Pulmonary artery endothelial cell (primary cell): ENCODE measurements around the gene ACOX2. TPM values are rescaled to one million over a fixed set of nuclear protein-coding genes. Genes with fewer than 3 reads are reported as not detected.

Source experiments
- DNase-seq: peaks from one replicate; pipeline ENCODE4 v3.0.0-alpha.2; 2011; ENCODE audit warnings: low read depth, low spot score
- total RNA-seq: library from RNA; depleted of rRNA; stranded (reverse); fragments of >200 nt; gene quantifications from 2 replicates; pipeline ENCODE4 v1.2.3, GENCODE V29; 2014

ACOX2 gene
- total RNA-seq = 1.3 and 1.8 TPM in 2 replicates

DNA sequence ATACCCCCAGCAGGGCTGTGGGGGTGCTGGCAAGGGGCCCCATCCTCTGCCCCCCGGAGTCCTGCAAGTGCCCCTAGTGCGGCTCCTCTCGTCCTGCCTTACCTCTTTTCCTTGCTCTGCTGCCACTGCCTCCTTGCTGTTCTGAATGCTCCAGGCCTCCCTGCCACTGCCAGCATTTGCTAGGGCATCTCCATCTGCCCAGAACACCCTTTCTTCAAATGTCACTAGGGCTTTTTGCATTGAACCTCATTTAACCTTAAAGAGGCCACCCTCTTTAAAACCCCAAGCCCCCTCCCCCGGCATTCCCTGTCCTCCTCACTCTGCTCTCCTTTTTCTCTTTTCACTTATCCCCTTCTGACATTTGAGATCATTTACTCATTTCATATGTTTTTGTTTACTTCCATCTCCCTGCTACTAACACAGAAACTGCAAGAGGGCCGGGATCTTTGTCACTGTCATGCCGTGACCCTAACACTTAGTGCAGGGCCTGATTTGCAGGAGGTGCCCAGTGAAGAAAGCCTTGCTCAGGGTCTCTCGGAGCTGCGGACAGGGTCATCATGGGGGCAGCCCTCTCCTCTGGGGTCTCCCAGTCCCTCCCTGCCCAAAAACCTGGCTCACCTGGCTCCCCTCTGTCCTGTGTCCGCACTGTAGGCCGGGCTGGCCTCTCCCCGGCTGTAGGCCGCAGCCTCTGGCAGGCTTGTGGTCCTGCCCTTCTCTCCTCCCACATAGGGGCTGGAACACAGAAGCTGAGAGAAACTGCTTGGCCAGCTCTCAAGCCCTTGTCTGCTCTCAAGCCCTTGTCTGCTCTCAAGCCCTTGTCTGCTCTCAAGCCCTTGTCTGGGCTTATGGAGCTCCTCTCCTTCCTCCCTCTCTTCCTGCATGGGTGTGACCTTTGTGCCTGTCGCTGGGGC lies at the start of gene ACOX2:
Gene ACOX2, minus strand, starts transcription at position 690 of the 911 bp plus-strand sequence. CDS start 2,084 bp downstream, outside the sequence.
- no peak for DNase-seq

DNA sequence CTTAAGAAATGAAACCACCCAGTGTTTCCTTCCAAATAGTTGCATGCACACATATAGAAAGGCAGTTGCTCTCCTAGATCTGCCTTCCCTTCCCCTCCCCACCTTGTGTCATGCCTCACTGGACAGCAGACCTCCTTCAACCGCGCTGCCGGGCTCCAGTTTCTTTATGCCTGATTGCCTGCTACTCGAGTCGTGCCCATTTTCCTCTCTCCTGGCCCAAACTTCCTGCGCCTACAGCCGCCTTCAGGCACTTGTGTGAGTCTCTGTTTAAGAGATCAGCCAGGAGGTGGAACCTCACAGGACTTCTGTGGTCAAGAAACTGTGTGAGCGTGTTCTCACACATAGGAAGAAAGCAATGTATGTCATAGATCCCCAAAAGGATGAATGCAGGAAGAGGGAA lies 49.0 kb upstream of the ACOX2 start:
- no peak for DNase-seq

DNA sequence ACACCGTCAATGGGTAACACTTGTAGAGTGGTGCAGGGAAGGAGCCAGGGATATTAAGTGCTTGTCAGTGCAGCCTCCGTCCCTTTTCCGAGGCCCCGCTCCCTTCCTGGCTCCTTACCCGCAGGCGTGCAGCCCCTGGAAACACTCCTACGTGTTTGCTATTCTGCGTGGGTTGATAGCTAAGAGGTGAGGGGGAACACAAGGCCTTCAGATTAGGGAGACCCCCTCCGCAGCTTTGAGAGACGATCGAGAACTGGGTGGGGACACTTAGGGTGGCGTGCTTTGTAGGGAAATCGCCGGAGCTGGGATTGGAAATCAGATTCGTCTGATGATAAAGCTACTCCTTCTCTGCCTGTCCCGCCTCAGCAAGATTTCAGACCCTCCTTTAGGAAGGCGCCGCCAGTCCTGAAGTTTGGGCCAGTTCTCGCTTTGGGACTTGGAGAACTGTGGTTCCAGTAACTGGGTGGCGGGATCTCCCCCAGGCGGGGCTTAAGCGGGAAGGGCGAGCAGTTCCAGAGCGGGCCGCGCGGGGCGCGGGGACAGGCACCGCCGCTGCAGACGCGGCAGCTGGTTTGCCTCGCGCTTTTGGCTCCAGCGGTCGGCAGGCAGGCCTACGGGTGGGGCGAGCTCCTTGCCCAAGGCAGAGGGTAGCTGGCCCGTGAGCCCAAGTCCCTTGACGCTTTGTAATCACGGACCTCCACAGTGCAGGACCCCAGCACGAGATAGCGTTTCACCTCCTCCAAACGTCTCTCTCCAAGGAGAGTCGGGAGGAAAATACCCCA lies 48.2 kb upstream of the ACOX2 start:
- DNase-seq = no peak

DNA sequence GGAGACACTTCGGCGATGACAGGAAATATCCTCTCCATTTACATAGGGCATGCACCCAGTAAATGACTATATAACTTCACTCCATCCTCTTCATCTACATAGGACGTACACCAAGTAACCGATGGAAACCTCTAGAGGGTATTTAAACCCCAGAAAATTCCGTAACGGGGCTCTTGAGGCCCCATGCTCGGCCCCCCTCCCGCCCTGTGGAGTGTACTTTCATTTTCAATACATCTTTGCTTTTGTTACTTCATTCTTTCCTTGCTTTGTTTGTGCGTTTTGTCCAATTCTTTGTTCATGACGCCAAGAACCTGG lies 47.7 kb upstream of the ACOX2 start:
- DNase-seq = no peak

DNA sequence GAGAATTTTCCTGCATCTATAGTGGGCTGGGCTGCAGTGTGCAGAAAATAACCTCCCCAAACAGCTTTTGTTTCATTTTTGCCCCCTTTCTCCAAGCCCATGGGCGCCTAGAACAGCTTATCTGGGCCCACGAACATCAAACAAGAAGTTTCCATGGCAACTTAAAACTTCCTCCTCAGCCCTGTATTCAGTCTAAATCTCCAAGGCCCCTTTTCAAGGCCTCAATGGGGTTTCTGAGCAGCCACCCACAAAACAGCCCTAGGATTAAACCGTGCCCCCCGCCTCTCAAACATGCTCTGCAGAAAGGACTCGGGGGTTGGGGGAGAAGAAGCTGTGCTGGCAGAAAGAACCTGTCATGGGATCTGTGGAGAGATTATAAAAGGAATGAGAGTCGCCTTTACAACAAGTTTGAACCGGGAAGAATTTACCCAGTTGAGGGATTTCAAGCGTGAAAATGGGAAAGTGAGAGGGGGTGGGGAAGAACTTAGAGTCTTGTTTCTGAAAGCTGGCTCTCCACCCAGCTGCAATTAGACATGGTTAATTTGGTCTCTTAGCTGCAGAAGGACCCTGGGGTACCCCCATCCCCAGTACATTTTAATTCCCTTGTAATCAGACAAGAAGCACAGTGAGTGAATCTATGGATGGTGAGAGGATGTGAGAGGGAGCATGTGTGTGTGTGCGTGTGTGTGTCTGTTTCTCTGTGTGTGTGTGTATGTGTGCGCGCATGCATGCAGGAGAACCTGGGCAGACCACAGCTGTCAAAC lies 44.5 kb upstream of the ACOX2 start:
- DNase-seq = no peak

DNA sequence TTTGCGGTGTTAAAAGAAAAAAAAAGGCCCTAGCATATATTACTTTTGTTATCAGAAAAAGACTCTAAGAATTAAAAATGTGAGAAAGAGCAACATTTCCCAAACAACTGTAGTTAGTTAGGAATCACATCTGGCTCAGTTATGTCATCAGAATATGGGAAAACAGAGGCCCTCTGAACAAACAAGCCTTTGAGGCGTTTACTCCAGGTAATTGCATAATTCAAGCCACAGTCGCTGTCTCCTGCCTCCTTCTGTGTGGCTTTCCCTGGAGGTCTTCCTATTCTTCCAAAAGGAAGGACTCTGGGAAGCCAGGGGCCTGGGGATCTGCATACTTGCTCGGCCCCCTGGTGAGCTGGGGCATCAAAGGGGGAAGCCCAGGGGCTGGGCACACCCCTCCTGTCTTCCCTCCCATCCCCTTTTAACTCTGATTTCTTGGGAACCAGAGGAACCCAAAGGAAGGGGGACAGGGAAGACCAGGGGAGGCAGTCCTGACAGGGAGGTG lies 43.9 kb upstream of the ACOX2 start:
- DNase-seq = no peak

DNA sequence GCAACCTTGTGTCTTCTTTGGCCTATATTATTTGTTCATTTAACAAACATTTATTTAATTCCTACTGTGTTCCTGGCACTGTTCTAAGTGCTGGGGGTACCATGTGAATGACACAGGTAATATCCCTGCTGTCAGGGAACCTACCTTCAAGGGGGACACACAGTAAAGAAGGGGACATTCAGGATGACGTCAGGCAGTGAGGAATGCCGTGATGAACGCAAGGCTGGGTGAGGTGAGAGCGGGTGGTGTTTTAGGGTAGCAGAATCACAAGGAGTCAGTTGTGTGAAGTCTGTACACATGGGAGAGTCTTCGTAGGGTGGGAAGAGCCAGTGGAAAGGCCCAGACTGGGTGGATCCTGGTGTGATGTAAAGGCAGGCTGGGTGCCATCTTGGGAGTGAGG lies 41.9 kb upstream of the ACOX2 start:
- no peak for DNase-seq

DNA sequence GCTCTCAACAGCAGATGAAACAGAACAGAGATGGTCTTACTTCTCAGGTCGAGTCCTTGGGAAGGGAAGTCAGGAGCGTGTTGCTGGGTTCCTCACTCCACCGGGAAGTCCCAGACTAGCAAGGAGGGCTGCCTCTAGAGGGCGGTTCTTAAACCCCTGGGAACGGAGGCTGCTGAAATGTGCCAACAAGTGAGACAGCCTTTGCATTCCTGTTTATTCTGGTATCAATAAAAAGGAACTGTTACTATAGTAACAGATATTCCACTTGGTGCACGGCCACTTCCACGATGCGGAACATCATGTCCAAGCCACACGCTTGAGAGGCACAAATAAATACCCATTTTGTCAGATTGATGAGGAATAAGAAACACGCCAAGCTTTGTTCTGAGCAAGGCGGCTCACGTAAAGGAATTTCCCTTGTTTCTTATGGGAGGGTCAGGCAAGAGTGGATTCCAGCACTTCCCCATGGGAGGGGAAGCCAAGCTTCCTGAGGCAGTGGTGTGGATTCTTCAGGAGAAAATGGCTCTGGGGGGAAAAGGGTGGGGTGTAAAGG lies 40.4 kb upstream of the ACOX2 start, which contains the start of gene FAM107A:
Gene FAM107A, minus strand, starts transcription at position 123 of the 553 bp plus-strand sequence. CDS start 7,531 bp downstream, outside the sequence.
- DNase-seq = peak; percentile 77

DNA sequence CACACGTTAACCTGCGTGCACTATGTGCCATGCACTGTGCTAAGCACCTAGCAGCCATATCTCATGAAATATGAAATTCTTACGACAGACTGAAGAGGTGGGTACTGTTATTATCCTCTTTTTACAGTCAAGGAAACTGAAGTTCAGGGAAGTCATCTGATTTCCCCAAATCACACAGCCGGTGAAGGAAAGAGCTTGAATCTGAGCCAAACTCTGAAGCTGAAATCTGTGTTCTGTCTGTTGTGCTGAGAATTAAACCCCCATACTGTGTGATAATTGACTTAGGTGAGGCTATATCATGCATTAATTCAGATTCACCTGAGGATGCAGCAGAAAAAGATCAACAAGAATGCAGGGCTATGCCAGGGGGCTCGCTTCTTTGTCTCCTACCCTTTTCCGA lies 39.7 kb upstream of the ACOX2 start:
- DNase-seq = no peak

DNA sequence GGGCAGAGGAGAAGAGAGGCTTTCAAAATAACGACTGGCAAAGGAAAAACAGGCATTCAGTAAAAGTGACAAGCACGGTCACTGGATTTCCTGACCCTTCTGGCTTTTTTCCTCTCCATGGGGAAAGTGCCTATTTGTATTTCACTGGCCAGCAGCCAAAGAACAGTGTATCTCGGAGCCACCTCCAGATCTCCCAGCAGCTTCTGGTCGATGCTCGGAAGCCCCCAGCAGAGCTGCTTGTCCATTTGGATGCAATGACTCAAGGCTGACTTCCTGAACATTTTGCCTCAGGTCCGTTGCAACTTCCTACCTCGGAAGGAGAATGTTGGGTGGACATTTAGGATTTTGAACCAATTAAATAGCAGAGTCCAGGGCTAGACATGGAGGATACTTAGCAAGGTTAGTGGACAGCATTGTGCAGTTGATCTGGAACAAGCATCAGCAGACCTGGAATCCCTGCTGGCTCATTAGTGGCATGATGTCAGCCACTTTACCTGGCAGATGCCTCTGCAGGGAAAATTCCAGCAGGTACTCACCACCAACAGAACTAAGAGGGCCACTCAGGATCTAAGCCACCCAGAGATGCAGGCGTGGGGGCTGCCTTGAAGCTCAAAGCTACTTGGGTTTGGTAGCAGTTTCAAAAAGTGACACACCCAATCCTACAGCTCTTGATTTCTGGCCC lies 39.1 kb upstream of the ACOX2 start:
- DNase-seq = no peak

DNA sequence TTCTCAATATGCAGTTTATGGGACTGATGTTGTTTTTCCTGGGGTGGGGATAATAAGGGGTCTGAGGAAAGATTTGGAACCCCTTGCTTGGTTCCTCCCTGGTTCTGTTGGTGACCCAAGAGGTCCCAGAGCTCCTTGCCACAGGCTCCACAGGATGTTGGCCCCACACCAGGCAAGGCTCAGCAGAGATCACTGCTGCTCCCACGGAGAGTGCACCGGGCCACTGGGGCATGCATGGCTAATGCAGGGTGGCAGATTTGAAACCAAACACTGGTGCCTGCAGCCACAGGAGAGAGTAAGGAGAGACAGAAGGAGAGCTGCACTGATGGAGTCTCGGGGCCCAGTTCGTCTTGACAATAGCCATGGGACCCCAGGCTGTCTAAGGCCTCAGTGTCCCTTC lies 37.7 kb upstream of the ACOX2 start:
- no peak for DNase-seq

DNA sequence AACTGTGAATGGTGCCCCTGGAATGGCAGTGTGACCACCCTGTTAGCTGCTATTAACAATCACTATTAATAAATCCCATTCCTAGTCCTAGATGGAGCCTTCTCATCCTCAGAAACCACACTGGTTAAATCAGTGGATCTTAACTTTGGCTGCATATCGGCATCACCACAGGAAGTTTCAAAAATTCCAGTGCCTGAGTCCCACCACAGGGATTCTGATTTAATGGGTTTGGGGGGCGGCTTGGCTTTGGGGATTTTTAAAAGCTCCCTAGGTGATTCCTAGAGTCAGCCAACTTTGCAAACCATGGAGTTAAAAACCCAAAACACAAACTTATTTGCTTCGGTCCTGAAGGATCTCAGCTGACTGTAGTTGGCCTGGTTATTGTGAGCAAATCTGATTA lies 37.1 kb upstream of the ACOX2 start:
- no peak for DNase-seq

DNA sequence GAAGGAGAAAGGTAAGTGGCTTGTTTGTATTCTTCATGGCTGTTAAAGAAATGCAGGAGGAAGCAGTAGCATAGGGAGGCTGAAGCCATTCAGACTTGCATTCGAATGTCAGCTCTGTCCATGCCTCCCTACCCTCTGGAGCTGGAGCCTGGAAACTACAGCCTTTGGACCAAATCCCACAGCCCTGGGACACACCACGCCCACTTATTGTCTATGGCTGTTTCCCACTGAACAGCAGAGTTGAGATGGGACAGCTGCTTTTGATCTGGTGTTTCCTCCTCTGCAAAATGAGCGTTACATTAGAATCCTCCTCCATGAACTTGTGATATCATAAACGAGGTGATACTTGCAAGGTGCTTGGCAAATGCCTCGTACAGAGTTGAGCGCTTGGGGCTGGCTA lies 36.6 kb upstream of the ACOX2 start:
- DNase-seq = no peak

DNA sequence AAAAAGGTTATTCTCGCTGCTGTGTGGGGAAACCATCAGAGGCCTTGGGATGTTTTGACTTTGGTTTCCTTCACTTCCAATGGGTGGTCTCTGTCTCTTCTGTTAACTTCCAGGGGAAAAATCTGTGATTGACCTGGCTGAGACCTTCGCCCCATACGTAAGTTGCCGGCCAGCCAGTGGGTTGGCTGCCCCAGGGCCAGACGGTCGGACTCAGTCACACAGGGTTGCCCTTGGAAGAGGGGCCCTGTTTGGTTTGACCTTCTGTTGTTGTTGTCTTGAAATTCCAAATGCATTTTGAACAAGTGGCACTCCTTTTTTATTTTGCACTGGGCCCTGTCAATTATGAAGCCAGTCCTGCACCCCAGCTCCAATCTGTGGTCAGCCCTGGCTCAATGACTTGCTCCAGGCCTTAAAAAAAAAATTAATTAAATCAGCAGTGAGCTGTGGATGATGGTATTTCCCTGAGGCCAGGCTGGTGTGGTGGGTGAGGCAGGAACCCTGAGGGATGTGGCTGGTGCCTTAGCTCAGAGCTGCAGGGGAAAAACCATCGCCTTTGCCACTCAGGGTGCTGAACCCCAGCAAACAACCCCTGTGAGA lies 35.7 kb upstream of the ACOX2 start:
- DNase-seq = no peak

DNA sequence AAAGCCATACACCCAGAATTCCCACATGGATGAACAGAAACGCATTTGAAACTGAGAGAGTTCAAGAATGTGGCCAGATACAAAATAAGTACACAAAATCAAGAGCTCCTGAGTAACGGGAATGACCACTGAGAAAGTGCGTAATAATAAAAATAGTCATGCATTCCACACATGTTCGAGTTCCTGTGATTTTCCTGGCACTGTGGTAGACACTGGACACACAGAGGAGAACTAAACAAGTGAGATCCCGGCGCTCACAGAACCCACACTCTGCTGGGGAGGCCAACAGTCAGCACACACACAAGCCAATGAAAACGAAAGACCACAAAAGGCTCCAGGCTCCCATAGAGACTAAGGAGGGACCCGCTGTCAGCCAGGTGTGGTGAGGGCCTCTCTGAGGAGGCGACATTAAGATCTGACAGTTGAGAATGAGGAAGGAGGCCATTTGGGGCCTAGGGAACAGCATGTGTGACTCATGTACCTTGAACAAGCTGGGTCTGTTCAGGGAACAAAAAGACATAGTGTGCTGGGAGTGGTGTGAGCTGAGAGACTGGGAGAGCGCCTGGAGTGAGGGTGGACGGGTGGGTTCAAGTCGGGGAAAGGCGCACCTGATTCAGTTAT lies 35.1 kb upstream of the ACOX2 start:
- no peak for DNase-seq

DNA sequence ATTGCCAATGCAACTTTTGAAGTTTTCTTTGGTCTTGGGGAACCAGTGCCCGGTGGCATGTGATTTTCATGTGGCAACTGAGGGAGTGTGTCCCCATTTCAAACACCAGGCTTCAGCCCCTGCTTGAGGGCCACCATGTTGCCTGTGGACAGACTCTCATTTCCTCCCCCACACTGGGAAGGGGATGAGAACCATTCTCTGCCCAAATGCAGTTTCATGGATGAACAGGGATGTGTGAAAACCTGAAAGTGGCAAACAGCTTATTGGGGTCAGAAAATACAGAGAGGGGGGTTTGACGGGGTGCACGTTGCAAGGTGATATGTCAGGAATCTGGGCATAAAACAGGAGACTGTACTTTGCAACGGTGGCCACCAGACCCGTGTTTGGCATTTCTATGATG lies 33.9 kb upstream of the ACOX2 start:
- DNase-seq = no peak

DNA sequence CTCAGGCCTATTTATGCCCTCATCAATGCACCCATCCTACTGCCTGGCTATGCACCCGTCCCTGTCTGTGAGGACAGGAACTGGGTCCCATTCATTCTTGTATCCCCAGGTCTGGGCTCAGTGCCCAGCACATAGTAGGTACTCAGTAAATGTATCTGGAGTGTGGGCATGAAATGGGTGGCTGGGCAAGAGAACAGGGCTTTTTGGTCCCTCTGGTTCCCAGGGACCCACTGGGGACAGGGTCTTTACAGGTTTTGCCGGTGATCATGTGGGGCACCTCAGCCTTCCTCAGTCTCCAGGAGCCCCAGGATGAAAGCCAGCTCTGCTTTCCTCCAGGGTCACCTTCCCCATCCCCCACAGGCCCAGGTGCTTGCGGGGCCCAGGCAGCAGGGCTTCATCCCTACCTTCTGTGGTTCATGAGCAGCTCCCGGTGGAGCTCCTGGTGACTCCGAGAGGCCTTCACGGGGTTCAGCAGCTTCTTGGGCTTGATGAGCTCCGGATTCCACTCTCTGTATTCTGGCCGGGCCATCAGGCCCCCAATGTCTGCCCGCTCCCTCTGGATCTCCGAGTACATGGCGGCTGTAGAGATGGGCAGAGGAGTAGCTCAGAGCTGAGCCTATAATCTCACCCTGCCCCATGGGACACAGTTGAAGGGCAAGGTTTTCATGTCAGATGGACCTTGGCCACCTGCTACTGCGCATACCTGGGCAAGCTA lies 32.5 kb upstream of the ACOX2 start:
- DNase-seq = no peak

DNA sequence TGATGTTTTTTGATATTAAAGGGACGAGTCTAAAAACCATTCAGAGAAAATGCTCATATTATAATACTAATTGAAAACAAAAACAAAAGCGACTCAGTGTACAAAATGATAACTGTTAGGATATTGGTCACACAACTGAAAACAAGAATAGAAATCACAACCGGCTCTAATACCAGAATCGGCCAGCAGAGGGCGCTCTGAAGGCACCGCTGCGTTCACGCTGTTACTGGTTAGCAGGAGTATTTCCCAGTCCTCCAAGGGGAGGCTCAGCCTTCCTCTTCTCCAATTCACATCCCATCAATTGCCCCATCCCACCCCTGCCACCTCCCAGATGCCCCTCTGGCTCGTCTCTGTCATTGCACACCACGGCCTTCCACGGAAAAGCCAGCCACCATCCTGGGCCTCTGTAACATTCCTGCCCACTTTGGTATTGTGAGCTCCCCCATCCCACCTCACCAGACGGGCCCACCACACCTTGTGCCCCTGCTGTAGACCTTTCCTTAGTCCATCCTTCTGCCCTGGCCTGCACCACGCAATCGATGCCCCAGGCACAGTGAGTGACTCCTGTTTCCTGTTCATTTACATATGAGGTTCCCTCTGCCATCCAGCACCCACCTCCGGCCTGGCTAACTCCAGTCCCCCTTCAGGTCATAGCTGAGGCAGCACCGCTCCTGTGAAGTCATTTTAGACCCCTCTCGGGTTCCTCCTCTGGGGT lies 31.7 kb upstream of the ACOX2 start:
- DNase-seq = no peak

DNA sequence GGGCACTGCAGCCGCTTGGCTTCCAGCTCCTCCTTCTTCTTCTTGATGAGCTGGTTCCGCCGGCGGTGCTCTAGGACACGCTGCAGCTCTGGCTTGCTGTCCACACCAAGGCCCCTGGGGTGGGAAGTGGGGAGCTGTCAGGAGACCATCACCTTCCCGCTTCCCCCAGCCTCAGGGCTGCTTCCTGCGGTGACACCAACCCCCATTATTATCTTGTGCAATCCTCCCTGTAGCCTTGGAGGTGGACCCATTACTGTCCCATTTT lies 30.2 kb upstream of the ACOX2 start:
- no peak for DNase-seq
